GM23248 (cell line): ENCODE data around the gene STARD4.

Experiments
- EZH2 ChIP-seq: fragments of 200-600 bp; sonication (generic); IDR thresholded peaks from 2 replicates; pipeline ENCODE4 v1.6.1; 2018; ENCODE audit warnings: antibody characterized with exemption, mild to moderate bottlenecking; ENCODE audit not compliant: insufficient read depth, poor library complexity, severe bottlenecking
- EZH2phosphoT487 ChIP-seq: fragments of 200-600 bp; sonication (generic); IDR thresholded peaks from 2 replicates; pipeline ENCODE4 v1.6.1; 2018; ENCODE audit warnings: antibody characterized with exemption, moderate library complexity, mild to moderate bottlenecking, low read depth; ENCODE audit not compliant: insufficient read depth

DNA sequence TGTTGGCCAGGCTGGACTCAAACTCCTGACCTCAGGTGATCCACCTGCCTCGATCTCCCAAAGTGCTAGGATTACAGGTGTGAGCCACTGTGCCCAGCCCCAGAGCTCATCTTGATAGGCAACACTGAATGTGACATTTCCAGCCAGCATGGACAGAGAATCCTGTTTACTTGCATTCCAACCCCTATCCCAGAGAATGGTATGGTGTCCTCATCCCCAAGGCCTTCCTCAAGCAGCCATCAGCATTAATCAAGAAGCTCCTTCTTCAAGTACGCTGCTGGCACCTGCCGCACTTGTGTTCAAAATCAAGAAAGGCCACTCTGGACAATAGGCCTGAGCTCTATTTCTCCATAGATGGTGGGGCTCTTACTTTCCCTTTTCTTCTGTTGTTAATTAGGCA, 40.2 kb downstream of the STARD4 start:
- TF ChIP-seq EZH2 = no peak
- no peak for TF ChIP-seq EZH2phosphoT487
